ENCODE measurements around the gene CPLX4. TPM values are rescaled to one million over a fixed set of nuclear protein-coding genes. Genes with fewer than 3 reads are reported as not detected.

The CPLX4 gene
- total and polyA plus RNA-seq, 7 experiments from 2014 or later = not detected

DNA sequence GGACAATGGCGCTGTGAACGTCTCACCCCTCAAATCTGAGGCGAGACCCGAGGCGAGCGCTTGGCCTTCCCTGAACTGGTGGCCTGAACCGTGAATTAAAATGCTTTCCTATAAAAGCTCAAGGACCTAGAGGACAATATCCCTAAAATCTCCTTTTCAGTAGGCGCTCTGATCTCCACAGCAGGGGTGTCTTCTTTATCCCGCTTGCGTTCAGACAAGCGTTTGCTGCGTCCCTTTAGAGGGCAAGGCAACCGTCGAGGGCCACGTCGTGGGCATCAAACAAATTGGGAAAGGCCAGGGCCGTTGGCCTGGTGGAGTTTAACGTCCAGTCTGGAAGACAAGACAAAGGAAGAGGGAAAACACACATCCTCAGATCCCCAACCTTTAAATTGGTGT is 43.9 kb downstream of the CPLX4 start:
- Mint-ChIP-seq H3K27me3 (peaks cover 64 to 82% (median 75%) of the 10 kb centered on the region in 5 donors), H3K4me1 (peaks cover 10 to 30% (median 14%) of the 10 kb centered on the region in 7 donors), H3K4me3 (peak overlapping the region in 5 of 10 donors; percentile 2 to 71 (median 38)), H3K36me3 (peaks cover 0 to 4% (median 0%) of the 10 kb centered on the region in 5 donors), H3K27ac (peak overlapping the region in 1 of 9 donors; percentile 7), H3K9me3 (peaks cover 0 to 1% (median 0%) of the 10 kb centered on the region in 11 donors)
- DNase-seq (no peak), ATAC-seq (no peak)
- H3K9me3 ChIP-seq (ENCODE audit: control insufficient read depth in 2 of 3, low read length in 3 of 3) = no peaks in the 10 kb centered on the region
- H3K27me3 ChIP-seq (ENCODE audit: control insufficient read depth in 2 of 2, insufficient read depth in 2 of 2, low read length in 2 of 2) = peaks cover 7% of the 10 kb centered on the region in 2 donors
- no peaks in the 10 kb centered on the region for H3K4me1 ChIP-seq (ENCODE audit: control insufficient read depth in 2 of 2, insufficient read depth in 2 of 2, low read length in 2 of 2)
- CTCF ChIA-PET = no interaction called here
- no peak overlapping the region for H3K27ac ChIP-seq (ENCODE audit: low read depth, low read length)
- intact Hi-C loops (cut with micrococcal nuclease) = loop anchor here in 1 of 2 donors (5.0 to 10.0 kb wide), 2 partner anchors 420 to 1842 kb away; partner anchors contain the start of gene CCBE1
- no peak overlapping the region for H3K4me3 ChIP-seq (ENCODE audit: low read length)
- no peaks in the 10 kb centered on the region for H3K36me3 ChIP-seq (ENCODE audit: control insufficient read depth in 2 of 3, insufficient read depth in 3 of 3, low read length in 3 of 3)
- POLR2A ChIA-PET = no interaction called here

DNA sequence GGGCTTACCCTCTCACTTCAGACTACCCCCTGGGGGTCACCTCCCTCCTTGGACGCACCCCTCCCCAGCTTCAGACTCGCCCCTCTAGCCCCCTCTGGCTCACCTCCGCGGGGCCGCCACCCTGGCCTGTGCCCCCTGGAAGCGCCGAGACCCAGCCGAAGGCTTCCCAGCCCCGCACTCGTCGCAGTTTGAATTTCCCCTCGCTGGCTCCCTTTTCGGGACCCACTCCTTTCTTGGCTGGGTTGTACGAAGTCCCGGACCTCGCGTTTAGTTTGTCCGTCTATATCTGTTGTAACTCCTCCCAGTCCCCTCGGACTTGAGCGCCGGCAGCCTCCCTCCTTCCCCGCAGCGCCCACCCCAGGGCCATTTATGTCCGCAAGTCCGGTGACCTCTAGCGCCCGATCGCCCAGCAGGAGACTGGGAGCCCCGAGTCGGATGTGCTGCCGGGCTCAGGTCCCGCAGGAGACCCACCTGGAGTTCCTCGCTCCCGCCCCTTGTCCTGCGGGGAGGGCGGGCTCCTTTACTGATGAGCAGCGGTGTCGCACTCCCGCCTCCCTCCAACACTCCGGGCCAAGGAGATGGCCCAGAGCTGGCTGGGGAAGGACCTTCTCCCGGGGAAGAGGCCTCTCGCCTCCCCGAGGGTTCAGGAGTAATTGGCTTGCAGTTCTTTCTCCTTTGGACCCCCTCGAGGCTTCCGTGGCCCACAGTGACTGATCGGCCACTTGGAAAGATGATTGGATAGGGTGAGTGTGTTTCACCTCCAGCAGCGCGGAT is 44.5 kb downstream of the CPLX4 start:
- Mint-ChIP-seq H3K27ac (peak overlapping the region in 1 of 9 donors; percentile 46), H3K4me1 (peaks cover 13 to 32% (median 16%) of the 10 kb centered on the region in 7 donors), H3K9me3 (peaks cover 0 to 1% (median 0%) of the 10 kb centered on the region in 11 donors), H3K4me3 (peak overlapping the region in 9 of 10 donors; percentile 2 to 71 (median 56)), H3K36me3 (peaks cover 0 to 4% (median 0%) of the 10 kb centered on the region in 5 donors), H3K27me3 (peaks cover 66 to 81% (median 77%) of the 10 kb centered on the region in 5 donors)
- H3K27me3 ChIP-seq (ENCODE audit: control insufficient read depth in 2 of 2, insufficient read depth in 2 of 2, low read length in 2 of 2) = peaks cover 7% of the 10 kb centered on the region in 2 donors
- no peak overlapping the region for H3K27ac ChIP-seq (ENCODE audit: low read depth, low read length)
- H3K36me3 ChIP-seq (ENCODE audit: control insufficient read depth in 2 of 3, insufficient read depth in 3 of 3, low read length in 3 of 3) = no peaks in the 10 kb centered on the region
- intact Hi-C loops (cut with micrococcal nuclease) = loop anchor here in 1 of 2 donors (5.0 to 10.0 kb wide), 2 partner anchors 421 to 1842 kb away; partner anchors contain the start of gene CCBE1
- H3K4me3 ChIP-seq (ENCODE audit: low read length) = no peak overlapping the region
- H3K9me3 ChIP-seq (ENCODE audit: control insufficient read depth in 2 of 3, low read length in 3 of 3) = no peaks in the 10 kb centered on the region
- ATAC-seq (no peak), DNase-seq (no peak)
- CTCF ChIA-PET = no interaction called here
- no peaks in the 10 kb centered on the region for H3K4me1 ChIP-seq (ENCODE audit: control insufficient read depth in 2 of 2, insufficient read depth in 2 of 2, low read length in 2 of 2)
- POLR2A ChIA-PET = no interaction called here

DNA sequence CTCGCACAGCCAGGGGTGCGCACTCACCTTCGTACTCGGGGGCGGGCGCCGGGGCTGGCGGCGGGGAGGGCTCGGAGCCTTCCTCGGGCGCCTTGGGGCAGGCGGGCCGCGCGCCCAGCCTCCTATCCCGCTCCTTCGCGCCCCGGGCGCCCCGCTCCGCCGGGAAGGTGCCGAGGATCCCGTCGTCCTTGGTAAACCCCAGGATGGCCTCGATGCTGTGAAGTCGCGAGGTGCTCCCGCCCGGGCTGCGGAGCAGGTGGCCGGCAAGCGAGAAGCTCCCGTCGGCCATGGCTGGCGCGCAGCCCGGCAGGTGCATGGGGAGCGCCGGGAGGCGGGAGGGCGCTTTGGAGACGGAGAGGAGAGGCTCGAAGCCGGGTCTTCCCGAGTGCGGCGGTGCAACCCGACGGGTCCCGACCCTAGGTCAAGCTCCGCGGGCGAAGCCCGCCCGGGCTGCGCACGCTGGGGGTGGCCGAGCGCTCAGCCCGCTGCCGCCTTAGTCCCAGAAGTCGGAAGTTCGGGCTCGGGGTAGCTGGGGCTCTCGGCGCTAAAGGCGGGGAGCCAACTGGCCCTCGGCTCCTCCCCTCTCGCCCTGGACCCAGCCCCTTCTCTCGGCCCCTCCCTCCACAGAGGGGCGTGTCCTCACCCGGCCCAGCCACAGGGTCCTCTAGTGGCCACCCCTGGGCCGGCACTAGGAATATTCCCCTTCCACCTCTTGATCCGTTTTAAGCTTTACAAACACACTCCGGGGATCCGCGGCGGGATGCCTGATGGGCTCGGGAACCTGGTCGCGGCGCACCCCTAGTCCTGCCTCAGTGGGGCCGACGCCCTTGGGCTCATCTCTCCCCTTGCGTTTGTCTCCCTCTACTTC is 45.3 kb downstream of the CPLX4 start, which contains the start of gene RAX:
TSS of gene RAX (minus strand) at position 564 of the 868 bp plus-strand sequence. CDS start at position 316, 248 bp downstream.
- Mint-ChIP-seq H3K4me3 (peak within 1 kb of the TSS in 9 of 10 donors; percentile 2 to 71 (median 56)), H3K36me3 (peaks cover 0 to 4% (median 0%) of the 10 kb centered on the region in 5 donors), H3K4me1 (peaks cover 16 to 37% (median 19%) of the 10 kb centered on the region in 7 donors), H3K27ac (peak within 1 kb of the TSS in 1 of 9 donors; percentile 46), H3K27me3 (peaks cover 73 to 81% (median 77%) of the 10 kb centered on the region in 5 donors), H3K9me3 (peaks cover 0 to 1% (median 0%) of the 10 kb centered on the region in 11 donors)
- H3K9me3 ChIP-seq (ENCODE audit: control insufficient read depth in 2 of 3, low read length in 3 of 3) = no peaks in the 10 kb centered on the region
- POLR2A ChIA-PET = no interaction called here
- no peak within 1 kb of the TSS for H3K4me3 ChIP-seq (ENCODE audit: low read length)
- no peaks in the 10 kb centered on the region for H3K4me1 ChIP-seq (ENCODE audit: control insufficient read depth in 2 of 2, insufficient read depth in 2 of 2, low read length in 2 of 2)
- no peaks in the 10 kb centered on the region for H3K36me3 ChIP-seq (ENCODE audit: control insufficient read depth in 2 of 3, insufficient read depth in 3 of 3, low read length in 3 of 3)
- intact Hi-C loops (cut with micrococcal nuclease) = loop anchor here in 1 of 2 donors (5.0 to 10.0 kb wide), 2 partner anchors 422 to 1841 kb away; partner anchors contain the start of gene CCBE1
- no peak within 1 kb of the TSS for H3K27ac ChIP-seq (ENCODE audit: low read depth, low read length)
- ATAC-seq (peak; percentile 55), DNase-seq (no peak)
- CTCF ChIA-PET = no interaction called here
- peaks cover 7% of the 10 kb centered on the region in 2 donors for H3K27me3 ChIP-seq (ENCODE audit: control insufficient read depth in 2 of 2, insufficient read depth in 2 of 2, low read length in 2 of 2)

DNA sequence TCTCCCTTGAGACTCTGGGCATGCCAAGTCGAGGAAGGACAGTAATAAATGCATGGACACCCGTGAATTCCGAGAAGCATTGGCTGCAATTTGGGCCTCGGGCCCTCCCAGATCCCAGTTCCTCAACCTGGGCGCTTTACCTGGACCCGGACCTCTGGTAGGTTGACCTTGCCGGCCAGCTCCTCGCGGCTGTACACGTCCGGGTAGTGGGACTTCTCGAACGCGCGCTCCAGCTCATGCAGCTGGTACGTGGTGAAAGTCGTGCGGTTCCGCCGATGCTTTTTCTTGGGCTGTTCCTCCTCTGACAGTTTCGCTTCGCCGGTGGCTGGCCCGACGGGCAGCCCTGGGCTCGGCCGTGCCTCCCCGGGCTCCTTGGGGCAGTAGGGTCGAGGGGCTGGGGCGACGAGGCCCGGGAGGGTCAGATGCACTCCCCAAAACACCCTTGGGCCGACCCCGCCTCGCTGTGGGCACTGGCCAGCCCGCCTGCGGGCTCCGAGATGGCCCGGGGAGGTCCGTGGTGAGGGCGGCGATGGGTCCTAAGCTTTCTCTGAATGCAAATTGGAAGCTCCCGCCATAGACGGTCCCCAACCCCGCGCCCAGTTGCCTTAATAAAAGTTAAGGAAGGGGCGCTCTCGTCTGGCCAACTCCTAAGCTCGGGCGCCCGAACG is 46.1 kb downstream of the CPLX4 start:
- peaks cover 7% of the 10 kb centered on the region in 2 donors for H3K27me3 ChIP-seq (ENCODE audit: control insufficient read depth in 2 of 2, insufficient read depth in 2 of 2, low read length in 2 of 2)
- no peaks in the 10 kb centered on the region for H3K4me1 ChIP-seq (ENCODE audit: control insufficient read depth in 2 of 2, insufficient read depth in 2 of 2, low read length in 2 of 2)
- H3K27ac Mint-ChIP-seq = no peak overlapping the region
- H3K27ac ChIP-seq (ENCODE audit: low read depth, low read length) = no peak overlapping the region
- ChIA-PET CTCF (no interaction called here), POLR2A (no interaction called here)
- no peak for DNase-seq
- H3K4me1 Mint-ChIP-seq = peaks cover 16 to 40% (median 24%) of the 10 kb centered on the region in 7 donors
- intact Hi-C loops (cut with micrococcal nuclease) = loop anchor here in 1 of 2 donors (5.0 to 10.0 kb wide), 2 partner anchors 422 to 1840 kb away; partner anchors contain the start of gene CCBE1
- ATAC-seq = no peak
- H3K4me3 ChIP-seq (ENCODE audit: low read length) = no peak overlapping the region
- no peaks in the 10 kb centered on the region for H3K36me3 ChIP-seq (ENCODE audit: control insufficient read depth in 2 of 3, insufficient read depth in 3 of 3, low read length in 3 of 3)
- peaks cover 0 to 4% (median 0%) of the 10 kb centered on the region in 5 donors for H3K36me3 Mint-ChIP-seq
- H3K27me3 Mint-ChIP-seq = peaks cover 76 to 83% (median 80%) of the 10 kb centered on the region in 5 donors
- peak overlapping the region in 3 of 10 donors; percentile 52 to 65 (median 59) for H3K4me3 Mint-ChIP-seq
- no peaks in the 10 kb centered on the region for H3K9me3 ChIP-seq (ENCODE audit: control insufficient read depth in 2 of 3, low read length in 3 of 3)
- peaks cover 0 to 1% (median 0%) of the 10 kb centered on the region in 11 donors for H3K9me3 Mint-ChIP-seq

DNA sequence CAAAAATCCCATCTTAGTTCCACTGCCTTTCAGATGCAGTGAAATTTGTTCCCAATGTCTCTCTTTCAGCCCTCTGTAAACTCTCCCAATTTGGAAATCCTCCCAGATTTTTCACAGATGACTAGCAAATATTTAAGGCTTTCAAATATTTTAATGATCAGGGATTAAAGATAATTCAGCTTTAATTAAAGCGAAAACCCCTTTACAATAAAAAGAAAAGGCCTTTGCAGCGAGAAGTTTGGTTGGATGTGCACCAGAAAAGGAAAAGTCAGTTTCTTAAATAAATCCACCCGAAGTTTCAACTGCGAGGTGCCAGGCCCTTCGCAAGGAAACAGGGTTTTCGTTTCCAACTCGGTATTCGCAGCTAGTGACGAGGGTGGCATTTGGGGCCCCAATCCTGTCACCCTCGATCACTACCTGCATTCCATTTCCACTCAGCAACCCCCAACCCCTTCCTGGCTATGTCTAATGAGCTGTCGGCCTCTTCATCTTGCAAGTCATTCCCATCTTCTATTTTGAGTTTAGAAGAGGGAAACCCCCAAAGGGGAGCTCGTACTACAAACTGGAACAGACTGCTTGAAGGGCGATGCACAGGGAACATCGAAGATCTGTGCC is 46.7 kb downstream of the CPLX4 start:
- peaks cover 0 to 4% (median 0%) of the 10 kb centered on the region in 5 donors for H3K36me3 Mint-ChIP-seq
- H3K4me3 Mint-ChIP-seq = peak overlapping the region in 6 of 10 donors; percentile 5 to 65 (median 34)
- peaks cover 78 to 86% (median 80%) of the 10 kb centered on the region in 5 donors for H3K27me3 Mint-ChIP-seq
- CTCF ChIA-PET = no interaction called here
- intact Hi-C loops (cut with micrococcal nuclease) = loop anchor here in 1 of 2 donors (5.0 to 10.0 kb wide), 2 partner anchors 423 to 1839 kb away; partner anchors contain the start of gene CCBE1
- POLR2A ChIA-PET = no interaction called here
- Histone ChIP-seq H3K4me3 (ENCODE audit: low read length) (no peak overlapping the region), H3K27ac (ENCODE audit: low read depth, low read length) (no peak overlapping the region), H3K36me3 (ENCODE audit: control insufficient read depth in 2 of 3, insufficient read depth in 3 of 3, low read length in 3 of 3) (no peaks in the 10 kb centered on the region), H3K4me1 (ENCODE audit: control insufficient read depth in 2 of 2, insufficient read depth in 2 of 2, low read length in 2 of 2) (no peaks in the 10 kb centered on the region), H3K9me3 (ENCODE audit: control insufficient read depth in 2 of 3, low read length in 3 of 3) (no peaks in the 10 kb centered on the region), H3K27me3 (ENCODE audit: control insufficient read depth in 2 of 2, insufficient read depth in 2 of 2, low read length in 2 of 2) (peaks cover 7% of the 10 kb centered on the region in 2 donors)
- peaks cover 0 to 1% (median 0%) of the 10 kb centered on the region in 11 donors for H3K9me3 Mint-ChIP-seq
- H3K27ac Mint-ChIP-seq = no peak overlapping the region
- ATAC-seq (no peak), DNase-seq (no peak)
- peaks cover 16 to 46% (median 27%) of the 10 kb centered on the region in 7 donors for H3K4me1 Mint-ChIP-seq

Measured in naive thymus-derived CD4-positive, alpha-beta T cell (primary cell).